PFSK-1 (cell line): ENCODE results near the gene WDR11.

ENCODE experiments used
- POLR2AphosphoS5 ChIP-seq: IDR thresholded peaks from 2 replicates; pipeline ENCODE4 v1.6.1; 2012; ENCODE audit warnings: low read depth, mild to moderate bottlenecking, control low read depth, low read length, moderate library complexity
- REST ChIP-seq, 2 experiments: IDR thresholded peaks; 2 replicates each; pipeline versions ENCODE4 v1.6.1 to v1.8.0; 2011 to 2012; ENCODE audit warnings: low read depth in 2 of 2, low read length in 2 of 2, control low read depth in 1 of 2, inconsistent platforms in 1 of 2, mild to moderate bottlenecking in 1 of 2, moderate library complexity in 1 of 2; ENCODE audit not compliant: insufficient read depth in 1 of 2
- SIN3A ChIP-seq: IDR thresholded peaks from 2 replicates; pipeline ENCODE4 v1.6.1; 2012; ENCODE audit warnings: mild to moderate bottlenecking, low read length, moderate library complexity, borderline replicate concordance; ENCODE audit not compliant: insufficient read depth
- TAF1 ChIP-seq: IDR thresholded peaks from 2 replicates; pipeline ENCODE4 v1.6.1; 2012; ENCODE audit warnings: low read length, control low read depth, borderline replicate concordance; ENCODE audit not compliant: insufficient read depth

GRCh38 chr10:120802935-120803334 lies 48.2 kb upstream of the WDR11 start:
- TF ChIP-seq SIN3A, result no peak
- no peak for TF ChIP-seq POLR2AphosphoS5
- TF ChIP-seq REST (IDR thresholded peaks at IDR 0.05; ENCODE audit: insufficient read depth in 1 of 2, low read depth in 2 of 2, low read length in 2 of 2), result no peak
- TF ChIP-seq TAF1, result no peak
